Liver (tissue), 3 donors: ENCODE measurements around the gene CEP135.

ENCODE experiments used
- ATF3 ChIP-seq: IDR thresholded peaks from 2 replicates; pipeline ENCODE4 v1.6.1; 2016; ENCODE audit warnings: antibody characterized with exemption
- CTCF ChIP-seq: fragments of 150-350 bp; IDR thresholded peaks from 2 replicates; pipeline ENCODE4 v1.5.1; 2017; ENCODE audit warnings: improper control_type of control experiment, low read depth, low read length; ENCODE audit not compliant: missing input control
- EGR1 ChIP-seq, 2 donors: IDR thresholded peaks; 2 replicates each; pipeline ENCODE4 v1.6.1; 2016 to 2018; ENCODE audit warnings: antibody characterized with exemption in 2 of 2, low read depth in 2 of 2
- GABPA ChIP-seq, 2 donors: IDR thresholded peaks in 1 of 2; conservative IDR thresholded peaks in 1 of 2; 2 replicates each; pipeline ENCODE4 v1.6.1; 2016; ENCODE audit warnings: antibody characterized with exemption in 2 of 2, mild to moderate bottlenecking in 1 of 2, moderate library complexity in 1 of 2
- JUND ChIP-seq, 2 donors: IDR thresholded peaks; 2 replicates each; pipeline ENCODE4 v1.6.1; 2016; ENCODE audit warnings: antibody characterized with exemption in 2 of 2
- RAD21 ChIP-seq, 2 donors: IDR thresholded peaks; 2 replicates each; pipeline ENCODE4 v1.6.1; 2016; ENCODE audit warnings: antibody characterized with exemption in 2 of 2, mild to moderate bottlenecking in 2 of 2
- REST ChIP-seq: IDR thresholded peaks from 2 replicates; pipeline ENCODE4 v1.6.1; 2016; ENCODE audit warnings: antibody characterized with exemption, mild to moderate bottlenecking
- TAF1 ChIP-seq: conservative IDR thresholded peaks from 2 replicates; pipeline ENCODE4 v1.6.1; 2016; ENCODE audit warnings: antibody characterized with exemption, mild to moderate bottlenecking
- donor health status: healthy.
- donor health status: healthy.

- TF ChIP-seq JUND (IDR thresholded peaks at IDR 0.05) = no peak
- no peak for TF ChIP-seq CTCF
- TF ChIP-seq TAF1 = no peak
- TF ChIP-seq ATF3 = no peak
- TF ChIP-seq RAD21 (IDR thresholded peaks at IDR 0.05) = no peak
- TF ChIP-seq EGR1 (IDR thresholded peaks at IDR 0.05; ENCODE audit: low read depth in 2 of 2) = no peak
- TF ChIP-seq REST = no peak
- TF ChIP-seq GABPA (IDR thresholded peaks at IDR 0.05 in 1 of 2, conservative IDR thresholded peaks at IDR 0.05 in 1 of 2) = no peak
These were observed 22.1 kb upstream of the CEP135 start for GRCh38 chr4:55926610-55927009.
